Measurements from ENCODE around the gene PRKCZ.
A peak's percentile ranks its signal among the peaks of the same experiment; 100 is the strongest.

PRKCZ gene

GRCh38 chr1:2052054-2052679 lies 2.0 kb downstream of the PRKCZ start:
- ATAC-seq (replicated peaks; ENCODE audit: extremely low read depth, poor library complexity, severe bottlenecking), result no peak
- Mint-ChIP-seq H3K36me3 (ENCODE audit: insufficient read depth) (peaks cover 8% of the 10 kb centered on the region), H3K4me3 (peak overlapping the region; percentile 70)

GRCh38 chr1:2052756-2053155 lies 2.5 kb downstream of the PRKCZ start:
- H3K9me3 Mint-ChIP-seq, result no peaks in the 10 kb centered on the region
- H3K27ac Mint-ChIP-seq (ENCODE audit: low read depth), result peak overlapping the region; percentile 64
- no peaks in the 10 kb centered on the region for H3K27me3 Mint-ChIP-seq
- ATAC-seq (replicated peaks; ENCODE audit: extremely low read depth, poor library complexity, severe bottlenecking), result no peak
- H3K4me1 Mint-ChIP-seq, result peaks cover 22% of the 10 kb centered on the region
- peaks cover 11% of the 10 kb centered on the region for H3K36me3 Mint-ChIP-seq (ENCODE audit: insufficient read depth)
- DNase-seq (ENCODE audit: low spot score in 2 of 2), result no peak
- peak overlapping the region; percentile 70 for H3K4me3 Mint-ChIP-seq

More at GRCh38 chr1:2052054-2052679, 2.0 kb downstream of the PRKCZ start:
- Mint-ChIP-seq H3K27ac (ENCODE audit: low read depth) (peak overlapping the region; percentile 64), H3K9me3 (no peaks in the 10 kb centered on the region), H3K27me3 (no peaks in the 10 kb centered on the region), H3K4me1 (peaks cover 22% of the 10 kb centered on the region)
- no peak for DNase-seq (ENCODE audit: low spot score in 2 of 2)

GRCh38 chr1:2053217-2053616 lies 3.0 kb downstream of the PRKCZ start:
- peaks cover 11% of the 10 kb centered on the region for H3K36me3 Mint-ChIP-seq (ENCODE audit: insufficient read depth)
- no peak for DNase-seq (ENCODE audit: low spot score in 2 of 2)
- peak overlapping the region; percentile 70 for H3K4me3 Mint-ChIP-seq
- no peaks in the 10 kb centered on the region for H3K9me3 Mint-ChIP-seq
- H3K4me1 Mint-ChIP-seq, result peaks cover 22% of the 10 kb centered on the region
- no peaks in the 10 kb centered on the region for H3K27me3 Mint-ChIP-seq
- no peak for ATAC-seq (replicated peaks; ENCODE audit: extremely low read depth, poor library complexity, severe bottlenecking)
- peak overlapping the region; percentile 64 for H3K27ac Mint-ChIP-seq (ENCODE audit: low read depth)

GRCh38 chr1:2053784-2054376 lies 3.7 kb downstream of the PRKCZ start:
- ATAC-seq (replicated peaks; ENCODE audit: extremely low read depth, poor library complexity, severe bottlenecking), result no peak
- no peak for DNase-seq (ENCODE audit: low spot score in 2 of 2)
- no peak overlapping the region for H3K4me3 Mint-ChIP-seq
- no peaks in the 10 kb centered on the region for H3K27me3 Mint-ChIP-seq
- no peak overlapping the region for H3K27ac Mint-ChIP-seq (ENCODE audit: low read depth)
- H3K4me1 Mint-ChIP-seq, result peaks cover 20% of the 10 kb centered on the region
- H3K36me3 Mint-ChIP-seq (ENCODE audit: insufficient read depth), result peaks cover 11% of the 10 kb centered on the region
- H3K9me3 Mint-ChIP-seq, result no peaks in the 10 kb centered on the region

GRCh38 chr1:2054560-2054959 lies 4.3 kb downstream of the PRKCZ start:
- no peaks in the 10 kb centered on the region for H3K9me3 Mint-ChIP-seq
- H3K36me3 Mint-ChIP-seq (ENCODE audit: insufficient read depth), result peaks cover 11% of the 10 kb centered on the region
- DNase-seq (ENCODE audit: low spot score in 2 of 2), result no peak
- no peak for ATAC-seq (replicated peaks; ENCODE audit: extremely low read depth, poor library complexity, severe bottlenecking)
- no peak overlapping the region for H3K4me3 Mint-ChIP-seq
- H3K27me3 Mint-ChIP-seq, result no peaks in the 10 kb centered on the region
- H3K27ac Mint-ChIP-seq (ENCODE audit: low read depth), result peak overlapping the region; percentile 41
- H3K4me1 Mint-ChIP-seq, result peaks cover 14% of the 10 kb centered on the region

- DNase-seq (ENCODE audit: low spot score in 2 of 2) (no peak), ATAC-seq (replicated peaks; ENCODE audit: extremely low read depth, poor library complexity, severe bottlenecking) (no peak)
- H3K4me3 Mint-ChIP-seq, result no peak overlapping the region
- no peaks in the 10 kb centered on the region for H3K9me3 Mint-ChIP-seq
- no peak overlapping the region for H3K27ac Mint-ChIP-seq (ENCODE audit: low read depth)
- peaks cover 14% of the 10 kb centered on the region for H3K4me1 Mint-ChIP-seq
- H3K27me3 Mint-ChIP-seq, result no peaks in the 10 kb centered on the region
- peaks cover 11% of the 10 kb centered on the region for H3K36me3 Mint-ChIP-seq (ENCODE audit: insufficient read depth)
Observed at GRCh38 chr1:2055911-2056575, 5.8 kb downstream of the PRKCZ start.

- Mint-ChIP-seq H3K4me3 (no peak overlapping the region), H3K9me3 (no peaks in the 10 kb centered on the region), H3K4me1 (peaks cover 14% of the 10 kb centered on the region), H3K27ac (ENCODE audit: low read depth) (no peak overlapping the region), H3K36me3 (ENCODE audit: insufficient read depth) (peaks cover 11% of the 10 kb centered on the region), H3K27me3 (no peaks in the 10 kb centered on the region)
- ATAC-seq (replicated peaks; ENCODE audit: extremely low read depth, poor library complexity, severe bottlenecking), result no peak
- no peak for DNase-seq (ENCODE audit: low spot score in 2 of 2)
Observed at GRCh38 chr1:2056955-2057590, 6.9 kb downstream of the PRKCZ start.

- Mint-ChIP-seq H3K9me3 (no peaks in the 10 kb centered on the region), H3K4me1 (peaks cover 7% of the 10 kb centered on the region), H3K4me3 (no peak overlapping the region), H3K27me3 (no peaks in the 10 kb centered on the region), H3K27ac (ENCODE audit: low read depth) (no peak overlapping the region), H3K36me3 (ENCODE audit: insufficient read depth) (peaks cover 8% of the 10 kb centered on the region)
- DNase-seq (ENCODE audit: low spot score in 2 of 2), result no peak
- no peak for ATAC-seq (replicated peaks; ENCODE audit: extremely low read depth, poor library complexity, severe bottlenecking)
Observed at GRCh38 chr1:2059290-2059953, 9.2 kb downstream of the PRKCZ start.

- H3K36me3 Mint-ChIP-seq (ENCODE audit: insufficient read depth), result peaks cover 8% of the 10 kb centered on the region
Observed at GRCh38 chr1:2060072-2060471, 9.9 kb downstream of the PRKCZ start.

GRCh38 chr1:2060535-2060934 lies 10.3 kb downstream of the PRKCZ start:
- Mint-ChIP-seq H3K9me3 (no peaks in the 10 kb centered on the region), H3K27ac (ENCODE audit: low read depth) (no peak overlapping the region), H3K27me3 (no peaks in the 10 kb centered on the region), H3K4me1 (peaks cover 7% of the 10 kb centered on the region), H3K36me3 (ENCODE audit: insufficient read depth) (peaks cover 7% of the 10 kb centered on the region), H3K4me3 (no peak overlapping the region)
- DNase-seq (ENCODE audit: low spot score in 2 of 2) (no peak), ATAC-seq (replicated peaks; ENCODE audit: extremely low read depth, poor library complexity, severe bottlenecking) (no peak)

More at GRCh38 chr1:2060072-2060471, 9.9 kb downstream of the PRKCZ start:
- Mint-ChIP-seq H3K9me3 (no peaks in the 10 kb centered on the region), H3K4me1 (peaks cover 7% of the 10 kb centered on the region), H3K4me3 (no peak overlapping the region), H3K27me3 (no peaks in the 10 kb centered on the region), H3K27ac (ENCODE audit: low read depth) (no peak overlapping the region)
- ATAC-seq (replicated peaks; ENCODE audit: extremely low read depth, poor library complexity, severe bottlenecking) (no peak), DNase-seq (ENCODE audit: low spot score in 2 of 2) (no peak)

- H3K9me3 Mint-ChIP-seq, result no peaks in the 10 kb centered on the region
- H3K27ac Mint-ChIP-seq (ENCODE audit: low read depth), result no peak overlapping the region
- peaks cover 11% of the 10 kb centered on the region for H3K4me1 Mint-ChIP-seq
- no peaks in the 10 kb centered on the region for H3K27me3 Mint-ChIP-seq
- ATAC-seq (replicated peaks; ENCODE audit: extremely low read depth, poor library complexity, severe bottlenecking) (no peak), DNase-seq (ENCODE audit: low spot score in 2 of 2) (no peak)
- peaks cover 6% of the 10 kb centered on the region for H3K36me3 Mint-ChIP-seq (ENCODE audit: insufficient read depth)
- no peak overlapping the region for H3K4me3 Mint-ChIP-seq
Observed at GRCh38 chr1:2061065-2061778, 11.0 kb downstream of the PRKCZ start.

- no peaks in the 10 kb centered on the region for H3K27me3 Mint-ChIP-seq
- H3K9me3 Mint-ChIP-seq, result no peaks in the 10 kb centered on the region
- H3K27ac Mint-ChIP-seq (ENCODE audit: low read depth), result no peak overlapping the region
- ATAC-seq (replicated peaks; ENCODE audit: extremely low read depth, poor library complexity, severe bottlenecking), result no peak
- peaks cover 23% of the 10 kb centered on the region for H3K4me1 Mint-ChIP-seq
- peaks cover 3% of the 10 kb centered on the region for H3K36me3 Mint-ChIP-seq (ENCODE audit: insufficient read depth)
- no peak overlapping the region for H3K4me3 Mint-ChIP-seq
- DNase-seq (ENCODE audit: low spot score in 2 of 2), result no peak
Observed at GRCh38 chr1:2065699-2066098, 15.5 kb downstream of the PRKCZ start.
